Smooth muscle cell (in vitro differentiated cells): Measurements from ENCODE around the gene HYAL3. TPM values are rescaled to one million over a fixed set of nuclear protein-coding genes. Genes with fewer than 3 reads are reported as not detected.
A peak's percentile ranks its signal among the peaks of the same experiment; 100 is the strongest.

ENCODE experiments used
- DNase-seq: peaks from one replicate; lab custom pipeline; 2025; ENCODE audit not compliant: unreplicated experiment; lab: John Stamatoyannopoulos, UW
- H2AFZ ChIP-seq: fragments of 200-600 bp; sonication (generic); 2 replicates; pipeline ENCODE4 v1.6.0; 2016; ENCODE audit warnings: antibody characterized with exemption, low read depth, mild to moderate bottlenecking
- H3F3A ChIP-seq: fragments of 200-600 bp; sonication (generic); 2 replicates; pipeline ENCODE4 v1.6.0; 2017; ENCODE audit warnings: antibody characterized with exemption, low read depth
- H3K27ac ChIP-seq: fragments of 200-600 bp; sonication (generic); 2 replicates; pipeline ENCODE4 v1.5.1; 2016; ENCODE audit warnings: low read depth, mild to moderate bottlenecking
- H3K27me3 ChIP-seq: fragments of 200-600 bp; sonication (generic); 2 replicates; pipeline ENCODE4 v1.6.1; 2016; ENCODE audit warnings: low read depth, mild to moderate bottlenecking
- H3K36me3 ChIP-seq: fragments of 200-600 bp; sonication (generic); 2 replicates; pipeline ENCODE4 v1.5.1; 2016; ENCODE audit warnings: low read depth
- H3K4me1 ChIP-seq: fragments of 200-600 bp; sonication (generic); 2 replicates; pipeline ENCODE4 v1.5.1; 2016; ENCODE audit warnings: low read depth
- H3K4me2 ChIP-seq: fragments of 200-600 bp; sonication (generic); 2 replicates; pipeline ENCODE4 v1.6.0; 2016; ENCODE audit warnings: mild to moderate bottlenecking
- H3K4me3 ChIP-seq: fragments of 200-600 bp; sonication (generic); 2 replicates; pipeline ENCODE4 v1.5.1; 2016; ENCODE audit warnings: mild to moderate bottlenecking
- H3K79me2 ChIP-seq: fragments of 200-600 bp; sonication (generic); 2 replicates; pipeline ENCODE4 v1.6.0; 2016; ENCODE audit warnings: low read depth, mild to moderate bottlenecking
- H3K9ac ChIP-seq: fragments of 200-600 bp; sonication (generic); 2 replicates; pipeline ENCODE4 v1.6.0; 2016; ENCODE audit warnings: low read depth
- H3K9me3 ChIP-seq: fragments of 200-600 bp; sonication (generic); replicated peaks from 2 replicates; pipeline ENCODE4 v1.5.1; 2016; ENCODE audit warnings: low read depth
- H4K20me1 ChIP-seq: fragments of 200-600 bp; sonication (generic); 2 replicates; pipeline ENCODE4 v1.6.0; 2016; ENCODE audit warnings: low read depth
- WGBS: methylation state at CpG from one replicate; pipeline ENCODE4 v1.1.7; 2016; ENCODE audit warnings: low lambda C conversion rate; 5-methylcytosine and 5-hydroxymethylcytosine counted together
- polyA plus RNA-seq: library from polyadenylated mRNA; unstranded; fragments of >200 nt; fragmentation: Nextera tagmentation; extraction: Ambion mirVana; gene quantifications from 2 replicates; pipeline ENCODE4 v1.2.1, GENCODE V29; 2016
- total RNA-seq: library from RNA; depleted of rRNA; stranded (reverse); fragments of >200 nt; gene quantifications from 2 replicates; pipeline ENCODE4 v1.2.3, GENCODE V29; 2014
- TF ChIP-seq, protein P1 (sequence below): fragments of 200-600 bp; sonication (generic); IDR thresholded peaks from 2 replicates; pipeline ENCODE4 v1.5.1; 2017; ENCODE audit warnings: borderline replicate concordance, mild to moderate bottlenecking, antibody characterized with exemption; ENCODE audit not compliant: insufficient read depth, poor library complexity, severe bottlenecking

HYAL3 gene
- total and polyA plus RNA-seq, 2 experiments from 2014 or later, result 2.5 to 3.7 TPM

DNA sequence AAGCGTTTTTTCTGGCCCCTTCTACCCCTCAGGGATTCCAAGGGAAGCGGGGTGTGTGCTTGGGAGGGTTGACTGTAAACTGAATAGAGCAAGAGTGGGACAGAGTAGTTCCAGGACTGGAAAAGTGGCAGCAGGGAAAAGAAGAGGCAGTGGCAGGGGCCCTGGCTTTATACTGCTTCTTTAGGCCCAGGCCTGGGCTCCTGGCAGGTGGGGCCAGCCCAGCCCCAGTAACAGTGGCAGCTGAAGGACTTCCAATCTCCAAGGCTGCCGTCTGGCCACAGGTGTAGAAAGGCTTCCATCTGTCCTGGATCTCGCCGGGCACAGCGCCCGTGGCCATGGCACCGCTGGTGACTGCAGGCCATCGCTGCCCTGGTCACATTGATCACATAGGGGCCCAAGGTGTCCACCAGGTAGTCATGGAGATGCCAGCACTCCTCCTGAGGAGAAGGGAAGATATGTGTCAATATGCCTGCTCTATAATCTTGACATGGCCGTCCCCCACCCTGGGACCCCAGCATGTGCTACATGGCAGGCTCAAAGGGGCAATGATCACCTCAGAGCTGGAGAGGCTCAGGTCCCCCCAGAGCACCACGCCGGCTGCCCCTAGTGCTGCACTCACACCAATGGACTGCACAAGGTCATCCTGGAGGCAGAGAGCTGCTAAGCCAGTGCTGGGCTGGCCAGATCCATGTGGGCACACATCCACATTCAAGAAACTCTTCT lies 6.0 kb downstream of the HYAL3 start:
- Histone ChIP-seq H3K79me2 (peaks cover 11% of the 10 kb centered on the region), H3K9me3 (no peaks in the 10 kb centered on the region), H4K20me1 (no peaks in the 10 kb centered on the region), H3F3A (no peaks in the 10 kb centered on the region), H3K4me3 (peak overlapping the region; percentile 44), H3K27ac (peak overlapping the region; percentile 10), H3K27me3 (no peaks in the 10 kb centered on the region), H3K36me3 (no peaks in the 10 kb centered on the region), H3K4me2 (peak overlapping the region; percentile 82), H3K4me1 (peaks cover 11% of the 10 kb centered on the region), H2AFZ (no peak overlapping the region), H3K9ac (no peak overlapping the region)
- TF ChIP-seq, protein P1, sequence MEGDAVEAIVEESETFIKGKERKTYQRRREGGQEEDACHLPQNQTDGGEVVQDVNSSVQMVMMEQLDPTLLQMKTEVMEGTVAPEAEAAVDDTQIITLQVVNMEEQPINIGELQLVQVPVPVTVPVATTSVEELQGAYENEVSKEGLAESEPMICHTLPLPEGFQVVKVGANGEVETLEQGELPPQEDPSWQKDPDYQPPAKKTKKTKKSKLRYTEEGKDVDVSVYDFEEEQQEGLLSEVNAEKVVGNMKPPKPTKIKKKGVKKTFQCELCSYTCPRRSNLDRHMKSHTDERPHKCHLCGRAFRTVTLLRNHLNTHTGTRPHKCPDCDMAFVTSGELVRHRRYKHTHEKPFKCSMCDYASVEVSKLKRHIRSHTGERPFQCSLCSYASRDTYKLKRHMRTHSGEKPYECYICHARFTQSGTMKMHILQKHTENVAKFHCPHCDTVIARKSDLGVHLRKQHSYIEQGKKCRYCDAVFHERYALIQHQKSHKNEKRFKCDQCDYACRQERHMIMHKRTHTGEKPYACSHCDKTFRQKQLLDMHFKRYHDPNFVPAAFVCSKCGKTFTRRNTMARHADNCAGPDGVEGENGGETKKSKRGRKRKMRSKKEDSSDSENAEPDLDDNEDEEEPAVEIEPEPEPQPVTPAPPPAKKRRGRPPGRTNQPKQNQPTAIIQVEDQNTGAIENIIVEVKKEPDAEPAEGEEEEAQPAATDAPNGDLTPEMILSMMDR, result no peak
- 88% methylated on average over 12 of the region's 12 CpGs for WGBS
- DNase-seq, result no peak

GRCh38 chr3:50292159-50293078 lies 6.8 kb downstream of the HYAL3 start, which contains the start of gene IFRD2:
IFRD2 (minus strand) TSS chr3:50292429; CDS start chr3:50292274, 155 bp downstream.
- no peaks in the 10 kb centered on the region for H3F3A ChIP-seq
- peak within 1 kb of the TSS; percentile 98 for H3K4me2 ChIP-seq
- peaks cover 11% of the 10 kb centered on the region for H3K79me2 ChIP-seq
- H3K4me1 ChIP-seq, result peaks cover 10% of the 10 kb centered on the region
- H3K27me3 ChIP-seq, result no peaks in the 10 kb centered on the region
- H3K27ac ChIP-seq, result peak within 1 kb of the TSS; percentile 72
- 7% methylated on average over 51 of the region's 67 CpGs for WGBS
- H4K20me1 ChIP-seq, result no peaks in the 10 kb centered on the region
- no peaks in the 10 kb centered on the region for H3K36me3 ChIP-seq
- peak within 1 kb of the TSS; percentile 47 for H2AFZ ChIP-seq
- peak within 1 kb of the TSS; percentile 89 for H3K9ac ChIP-seq
- DNase-seq, result peak; percentile 78
- TF ChIP-seq, protein P1, result no peak
- peak within 1 kb of the TSS; percentile 84 for H3K4me3 ChIP-seq
- no peaks in the 10 kb centered on the region for H3K9me3 ChIP-seq

DNA sequence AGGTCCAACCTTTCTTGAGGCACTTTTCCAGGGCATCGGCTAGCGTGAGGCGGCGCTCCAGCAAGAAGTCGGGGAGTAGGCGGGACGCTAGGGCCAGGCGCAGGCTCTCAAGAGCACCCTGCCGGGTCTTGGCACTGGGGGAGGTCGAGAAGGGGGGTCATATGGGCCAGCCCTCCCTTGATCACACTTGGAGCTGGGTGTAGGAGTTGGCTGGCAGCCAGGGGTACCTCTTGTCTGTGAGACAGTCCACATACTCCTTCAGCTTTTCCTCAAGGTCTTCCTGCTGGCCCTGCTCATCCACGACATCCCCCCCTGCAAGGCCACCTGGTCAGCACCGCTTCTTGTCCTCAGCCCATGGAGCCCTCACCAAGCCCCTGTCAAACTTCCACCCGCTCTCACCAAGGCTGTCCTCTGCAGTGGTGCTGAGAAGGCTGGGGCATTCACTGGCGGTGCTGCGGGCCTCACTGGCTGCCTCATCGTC lies 9.0 kb downstream of the HYAL3 start:
- peaks cover 11% of the 10 kb centered on the region for H3K79me2 ChIP-seq
- H3K4me2 ChIP-seq, result no peak overlapping the region
- H3K27me3 ChIP-seq, result no peaks in the 10 kb centered on the region
- WGBS, result 96% methylated on average over 16 of the region's 16 CpGs
- no peaks in the 10 kb centered on the region for H3K9me3 ChIP-seq
- no peak overlapping the region for H3K4me3 ChIP-seq
- TF ChIP-seq, protein P1, result no peak
- H2AFZ ChIP-seq, result no peak overlapping the region
- no peaks in the 10 kb centered on the region for H4K20me1 ChIP-seq
- H3F3A ChIP-seq, result no peaks in the 10 kb centered on the region
- DNase-seq, result no peak
- peaks cover 10% of the 10 kb centered on the region for H3K4me1 ChIP-seq
- no peaks in the 10 kb centered on the region for H3K36me3 ChIP-seq
- H3K27ac ChIP-seq, result no peak overlapping the region
- H3K9ac ChIP-seq, result no peak overlapping the region
